Measurements from ENCODE around the gene USF1. TPM values are rescaled to one million over a fixed set of nuclear protein-coding genes. Genes with fewer than 3 reads are reported as not detected.
"Not testable (repeated sequence)": the region's sequence is repeated elsewhere in the genome, so short reads cannot be mapped to it uniquely, and the experiment has no call there.

USF1 gene
- total RNA-seq, 1 experiment from 2014 or later = 61.2 TPM

DNA sequence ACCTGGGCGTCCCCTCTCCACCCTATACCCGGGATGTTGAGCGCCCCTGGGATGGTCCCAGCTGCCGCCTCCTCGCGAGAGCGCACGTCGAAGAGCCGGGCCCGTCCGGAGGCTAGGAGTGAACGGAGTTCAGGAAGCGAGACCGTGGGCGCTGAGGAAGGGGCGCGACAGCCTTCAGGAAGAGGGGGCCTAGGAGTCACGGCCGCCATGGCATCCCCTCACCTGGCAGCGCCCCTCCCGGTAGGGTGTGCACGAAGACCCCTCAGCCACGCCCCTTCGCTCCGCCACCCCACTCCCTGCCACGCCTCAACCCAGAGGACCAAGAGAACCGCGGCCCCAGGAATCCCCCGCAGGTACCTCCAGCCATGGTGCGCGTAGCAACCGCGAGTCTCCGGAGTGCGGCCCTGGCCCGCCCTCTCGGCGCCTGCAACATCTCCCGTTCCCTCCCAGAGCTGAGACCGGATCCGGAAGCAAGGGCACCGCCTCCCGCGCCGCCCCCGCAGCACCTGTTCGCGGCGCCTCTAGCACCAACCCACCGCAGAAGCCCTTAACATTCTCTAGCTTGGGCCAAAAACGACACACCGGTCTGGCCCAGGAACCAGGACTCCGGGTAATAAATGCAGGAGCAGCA, 7.1 kb downstream of the USF1 start, which contains the start of gene TSTD1:
Gene TSTD1 (minus strand): TSS at position 442 of the 631 bp plus-strand sequence. CDS start 75 bp downstream, at position 367.
- Histone ChIP-seq H3K9ac (ENCODE audit: low read length) (peak within 1 kb of the TSS; percentile 39), H2AFZ (ENCODE audit: low read length) (no peak within 1 kb of the TSS), H4K20me1 (ENCODE audit: insufficient read depth, low read depth, low read length) (no peaks in the 10 kb centered on the region), H3K4me1 (ENCODE audit: low read length) (peaks cover 20% of the 10 kb centered on the region), H3K27me3 (ENCODE audit: low read length) (no peaks in the 10 kb centered on the region), H3K9me2 (replicated peaks; ENCODE audit: insufficient read depth, low read length) (no peaks in the 10 kb centered on the region), H3K79me2 (ENCODE audit: low read length) (peaks cover 9% of the 10 kb centered on the region), H3K9me3 (ENCODE audit: low read length) (no peaks in the 10 kb centered on the region), H3K36me3 (ENCODE audit: insufficient read depth, low read length) (peaks cover 40% of the 10 kb centered on the region), H3K4me2 (ENCODE audit: low read depth, low read length, poor library complexity, severe bottlenecking) (peak within 1 kb of the TSS; percentile 23), H3K4me3 (ENCODE audit: low read length) (peak within 1 kb of the TSS; percentile 49; the same call in 1 of the 2 replicates), H3K27ac (ENCODE audit: low read length) (no peak within 1 kb of the TSS)
- peak; percentile 51 for DNase-seq

DNA sequence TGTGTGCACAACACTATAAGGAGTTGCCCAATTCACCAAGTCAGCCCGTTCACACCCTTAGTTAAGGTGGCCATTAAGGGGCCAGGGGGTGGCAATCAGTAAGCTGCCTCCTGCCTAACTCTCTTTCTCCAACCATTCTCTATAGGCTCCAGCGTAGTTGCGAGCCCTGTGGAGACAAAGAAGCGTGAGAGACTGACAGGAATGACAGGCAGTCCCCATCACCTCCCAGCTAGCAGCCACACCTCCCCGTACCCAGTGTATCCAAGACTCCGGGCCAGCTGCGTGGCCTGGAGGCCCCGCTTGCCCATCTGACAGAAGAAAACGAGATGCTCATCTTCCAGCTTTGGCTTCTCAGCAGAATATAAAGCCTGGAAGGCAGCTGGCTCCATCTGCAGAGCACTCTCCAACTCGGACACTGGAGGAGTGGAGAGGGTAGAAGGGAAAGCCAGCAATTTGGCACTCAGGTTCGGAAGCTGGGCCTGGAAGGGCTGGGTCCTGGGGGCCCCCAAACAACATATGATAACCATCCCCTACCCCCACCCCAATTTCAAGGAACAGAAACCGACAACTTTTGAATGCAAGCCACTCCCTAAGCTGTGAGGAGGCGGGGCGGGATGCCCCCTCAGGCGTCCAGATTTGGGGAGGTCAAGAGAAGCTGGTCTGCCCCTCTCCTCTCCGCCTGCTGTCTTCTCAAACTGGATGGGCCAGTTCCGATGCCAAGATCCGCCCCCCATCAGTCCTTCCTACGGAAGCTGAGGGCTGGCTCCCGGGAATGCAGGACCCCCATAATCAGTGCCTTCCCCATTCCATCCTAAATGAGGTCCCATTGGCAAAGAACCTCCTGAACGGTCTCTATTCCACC, 7.9 kb downstream of the USF1 start:
- H3K79me2 ChIP-seq (ENCODE audit: low read length) = peaks cover 3% of the 10 kb centered on the region
- H3K9me2 ChIP-seq (replicated peaks; ENCODE audit: insufficient read depth, low read length) = no peaks in the 10 kb centered on the region
- H3K4me3 ChIP-seq (ENCODE audit: low read length) = peak overlapping the region; percentile 49; the same call in 1 of the 2 replicates
- H3K36me3 ChIP-seq (ENCODE audit: insufficient read depth, low read length) = peaks cover 35% of the 10 kb centered on the region
- peak overlapping the region; percentile 23 for H3K4me2 ChIP-seq (ENCODE audit: low read depth, low read length, poor library complexity, severe bottlenecking)
- peak overlapping the region; percentile 39; the same call in 1 of the 2 replicates for H3K9ac ChIP-seq (ENCODE audit: low read length)
- H2AFZ ChIP-seq (ENCODE audit: low read length) = no peak overlapping the region
- H4K20me1 ChIP-seq (ENCODE audit: insufficient read depth, low read depth, low read length) = no peaks in the 10 kb centered on the region
- H3K4me1 ChIP-seq (ENCODE audit: low read length) = peaks cover 13% of the 10 kb centered on the region
- H3K9me3 ChIP-seq (ENCODE audit: low read length) = no peaks in the 10 kb centered on the region
- no peak overlapping the region for H3K27ac ChIP-seq (ENCODE audit: low read length)
- H3K27me3 ChIP-seq (ENCODE audit: low read length) = no peaks in the 10 kb centered on the region
- peak; percentile 42 for DNase-seq

DNA sequence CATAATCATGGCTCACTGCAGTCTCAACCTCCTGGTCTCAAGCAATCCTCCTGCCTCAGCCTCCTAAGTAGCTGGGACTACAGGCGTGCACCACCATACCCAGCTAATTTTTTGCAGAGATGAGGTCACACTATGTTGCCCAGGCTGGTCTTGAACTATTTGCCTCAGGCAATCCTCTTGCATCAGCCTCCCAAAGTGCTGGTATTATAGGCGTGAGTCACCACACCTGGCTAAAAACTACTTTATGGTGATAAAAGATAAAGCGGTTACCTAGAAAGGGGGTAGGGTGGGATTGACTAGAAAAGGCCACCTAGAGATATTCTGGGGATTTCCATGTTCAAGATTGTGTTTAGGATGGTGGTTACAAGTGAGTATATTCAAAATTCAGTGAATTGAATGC, 12.0 kb downstream of the USF1 start:
- H3K79me2 ChIP-seq (ENCODE audit: low read length) = no peaks in the 10 kb centered on the region
- H3K9me3 ChIP-seq (ENCODE audit: low read length) = no peaks in the 10 kb centered on the region
- no peak overlapping the region for H2AFZ ChIP-seq (ENCODE audit: low read length)

DNA sequence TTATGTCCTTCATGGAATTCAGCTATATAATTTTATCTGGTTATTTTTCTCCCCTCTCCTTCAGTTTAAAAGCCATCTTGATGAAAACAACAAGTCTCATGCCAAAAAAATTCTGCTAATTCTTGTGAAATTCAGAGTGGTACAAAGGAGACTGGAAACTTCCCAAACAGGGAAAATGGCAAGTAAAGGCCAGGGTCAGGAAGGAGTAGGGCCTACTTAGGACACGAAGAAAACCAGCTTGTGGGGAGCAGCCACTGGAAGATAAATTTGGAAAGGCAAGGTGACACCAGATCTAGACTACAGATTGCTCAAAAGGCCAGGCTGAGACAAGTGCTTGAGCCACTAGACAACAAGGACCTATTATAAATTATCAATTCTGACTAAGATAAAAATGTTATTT, 13.4 kb downstream of the USF1 start:
- Histone ChIP-seq H3K79me2 (ENCODE audit: low read length) (no peaks in the 10 kb centered on the region), H3K9me2 (replicated peaks; ENCODE audit: insufficient read depth, low read length) (no peaks in the 10 kb centered on the region), H2AFZ (ENCODE audit: low read length) (no peak overlapping the region), H3K4me1 (ENCODE audit: low read length) (no peaks in the 10 kb centered on the region), H3K27ac (ENCODE audit: low read length) (no peak overlapping the region), H3K36me3 (ENCODE audit: insufficient read depth, low read length) (no peaks in the 10 kb centered on the region), H3K4me3 (ENCODE audit: low read length) (no peak overlapping the region), H3K9ac (ENCODE audit: low read length) (no peak overlapping the region), H3K9me3 (ENCODE audit: low read length) (no peaks in the 10 kb centered on the region), H3K4me2 (ENCODE audit: low read depth, low read length, poor library complexity, severe bottlenecking) (no peak overlapping the region), H3K27me3 (ENCODE audit: low read length) (no peaks in the 10 kb centered on the region), H4K20me1 (ENCODE audit: insufficient read depth, low read depth, low read length) (no peaks in the 10 kb centered on the region)
- no peak for DNase-seq

More for the DNA sequence above, 12.0 kb downstream of the USF1 start:
- no peaks in the 10 kb centered on the region for H3K9me2 ChIP-seq (replicated peaks; ENCODE audit: insufficient read depth, low read length)
- H3K27ac ChIP-seq (ENCODE audit: low read length) = no peak overlapping the region
- H3K4me3 ChIP-seq (ENCODE audit: low read length) = no peak overlapping the region
- no peak overlapping the region for H3K9ac ChIP-seq (ENCODE audit: low read length)
- H3K4me2 ChIP-seq (ENCODE audit: low read depth, low read length, poor library complexity, severe bottlenecking) = no peak overlapping the region
- no peak for DNase-seq
- H3K36me3 ChIP-seq (ENCODE audit: insufficient read depth, low read length) = 0 out of 2 replicates have a peak, but pooled peaks cover 5% of the 10 kb centered on the region
- no peaks in the 10 kb centered on the region for H4K20me1 ChIP-seq (ENCODE audit: insufficient read depth, low read depth, low read length)
- no peaks in the 10 kb centered on the region for H3K4me1 ChIP-seq (ENCODE audit: low read length)
- H3K27me3 ChIP-seq (ENCODE audit: low read length) = no peaks in the 10 kb centered on the region

DNA sequence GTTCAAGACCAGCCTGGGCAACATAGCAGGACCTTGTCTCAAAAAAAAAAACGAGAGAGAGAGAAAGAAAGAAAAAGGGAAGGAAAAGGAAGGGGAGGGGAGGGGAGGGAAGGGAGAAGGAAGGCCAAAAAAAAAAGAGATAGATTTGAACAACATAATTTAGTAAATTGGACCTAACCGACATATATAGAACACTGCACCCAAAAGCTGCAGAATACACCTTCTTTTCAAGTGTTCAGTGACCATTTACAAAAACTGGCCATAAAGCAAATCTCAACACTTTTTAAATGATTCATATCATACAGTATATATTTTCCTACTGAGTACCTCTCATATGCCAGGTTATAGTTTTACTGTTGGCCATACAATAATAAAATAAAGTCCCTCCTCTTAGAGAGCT, 13.9 kb downstream of the USF1 start:
- no peak overlapping the region for H3K9ac ChIP-seq (ENCODE audit: low read length)
- no peaks in the 10 kb centered on the region for H3K79me2 ChIP-seq (ENCODE audit: low read length)
- H3K4me3 ChIP-seq (ENCODE audit: low read length) = no peak overlapping the region
- no peaks in the 10 kb centered on the region for H3K9me2 ChIP-seq (replicated peaks; ENCODE audit: insufficient read depth, low read length)
- H3K9me3 ChIP-seq (ENCODE audit: low read length) = no peaks in the 10 kb centered on the region
- no peaks in the 10 kb centered on the region for H3K4me1 ChIP-seq (ENCODE audit: low read length)
- no peak overlapping the region for H3K27ac ChIP-seq (ENCODE audit: low read length)
- no peaks in the 10 kb centered on the region for H3K27me3 ChIP-seq (ENCODE audit: low read length)
- H4K20me1 ChIP-seq (ENCODE audit: insufficient read depth, low read depth, low read length) = no peaks in the 10 kb centered on the region
- H3K36me3 ChIP-seq (ENCODE audit: insufficient read depth, low read length) = no peaks in the 10 kb centered on the region
- H2AFZ ChIP-seq (ENCODE audit: low read length) = no peak overlapping the region
- no peak overlapping the region for H3K4me2 ChIP-seq (ENCODE audit: low read depth, low read length, poor library complexity, severe bottlenecking)
- peak; percentile 29 for DNase-seq

DNA sequence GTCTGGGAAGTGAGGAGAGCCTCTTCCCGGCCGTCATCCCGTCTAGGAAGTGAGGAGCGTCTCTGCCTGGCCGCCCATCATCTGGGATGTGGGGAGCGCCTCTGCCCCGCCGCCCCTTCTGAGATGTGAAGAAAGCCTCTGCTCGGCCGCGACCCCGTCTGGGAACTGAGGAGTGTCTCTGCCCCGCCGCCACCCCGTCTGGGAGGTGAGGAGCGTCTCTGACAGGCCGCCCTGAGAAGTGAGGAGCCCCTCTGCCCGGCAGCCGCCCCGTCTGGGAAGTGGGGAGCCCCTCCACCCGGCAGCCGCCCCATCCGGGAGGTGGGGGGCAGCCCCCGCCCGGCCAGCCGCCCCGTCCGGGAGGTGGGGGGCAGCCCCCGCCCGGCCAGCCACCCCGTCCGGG, 16.3 kb downstream of the USF1 start:
- H3K79me2 ChIP-seq (ENCODE audit: low read length); H3K9me2 ChIP-seq (replicated peaks; ENCODE audit: insufficient read depth, low read length); H3K4me1 ChIP-seq (ENCODE audit: low read length); H3K4me2 ChIP-seq (ENCODE audit: low read depth, low read length, poor library complexity, severe bottlenecking); H3K9ac ChIP-seq (ENCODE audit: low read length); H3K4me3 ChIP-seq (ENCODE audit: low read length); H3K9me3 ChIP-seq (ENCODE audit: low read length); H3K36me3 ChIP-seq (ENCODE audit: insufficient read depth, low read length); H3K27ac ChIP-seq (ENCODE audit: low read length); H4K20me1 ChIP-seq (ENCODE audit: insufficient read depth, low read depth, low read length); DNase-seq; H2AFZ ChIP-seq (ENCODE audit: low read length); H3K27me3 ChIP-seq (ENCODE audit: low read length): not testable (repeated sequence)

DNA sequence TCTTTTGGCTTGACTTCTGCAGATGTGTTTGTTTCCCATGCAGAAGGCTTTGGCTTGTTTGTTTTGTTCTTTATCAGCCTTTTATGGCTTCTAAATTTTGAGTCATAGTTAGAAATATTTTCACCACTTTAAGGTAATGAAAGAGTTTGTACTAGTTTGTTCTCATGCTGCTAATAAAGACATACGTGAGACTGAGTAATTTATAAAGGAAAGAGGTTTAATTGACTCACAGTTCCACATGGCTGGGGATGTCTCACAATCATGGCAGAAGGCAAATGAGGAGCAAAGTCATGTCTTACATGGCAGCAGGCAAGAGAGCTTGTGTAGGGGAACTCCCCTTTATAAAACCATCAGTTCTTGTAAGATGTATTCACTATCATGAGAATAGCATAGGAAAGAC, 18.8 kb downstream of the USF1 start:
- not testable (repeated sequence) for H3K4me3 ChIP-seq (ENCODE audit: low read length); H3K27ac ChIP-seq (ENCODE audit: low read length)

DNA sequence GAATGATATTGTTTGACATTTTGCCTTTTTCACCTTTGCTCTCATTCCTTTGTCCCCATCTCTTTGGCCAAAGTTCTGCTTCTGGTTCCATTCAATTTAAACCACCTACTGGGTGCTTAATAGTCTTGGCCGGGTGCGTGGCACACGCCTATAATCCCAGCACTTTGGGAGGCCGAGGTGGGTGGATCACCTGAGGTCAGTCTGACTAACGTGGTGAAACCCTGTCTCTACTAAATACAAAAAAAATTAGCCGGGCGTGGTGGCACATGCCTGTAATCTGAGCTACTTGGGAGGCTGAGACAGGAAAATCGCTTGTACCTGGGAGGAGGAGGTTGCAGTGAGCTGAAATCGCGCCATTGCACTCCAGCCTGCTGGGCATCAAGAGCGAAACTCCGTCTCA, 23.3 kb downstream of the USF1 start:
- H4K20me1 ChIP-seq (ENCODE audit: insufficient read depth, low read depth, low read length); H3K9me2 ChIP-seq (replicated peaks; ENCODE audit: insufficient read depth, low read length); H2AFZ ChIP-seq (ENCODE audit: low read length); H3K9ac ChIP-seq (ENCODE audit: low read length); H3K27me3 ChIP-seq (ENCODE audit: low read length); DNase-seq; H3K79me2 ChIP-seq (ENCODE audit: low read length); H3K9me3 ChIP-seq (ENCODE audit: low read length); H3K36me3 ChIP-seq (ENCODE audit: insufficient read depth, low read length); H3K27ac ChIP-seq (ENCODE audit: low read length); H3K4me3 ChIP-seq (ENCODE audit: low read length); H3K4me2 ChIP-seq (ENCODE audit: low read depth, low read length, poor library complexity, severe bottlenecking): not testable (repeated sequence)
- H3K4me1 ChIP-seq (ENCODE audit: low read length) = peaks cover 23% of the 10 kb centered on the region

More for the DNA sequence above, 18.8 kb downstream of the USF1 start:
- not testable (repeated sequence) for H3K4me2 ChIP-seq (ENCODE audit: low read depth, low read length, poor library complexity, severe bottlenecking); H3K4me1 ChIP-seq (ENCODE audit: low read length); H4K20me1 ChIP-seq (ENCODE audit: insufficient read depth, low read depth, low read length); H3K9ac ChIP-seq (ENCODE audit: low read length); H3K36me3 ChIP-seq (ENCODE audit: insufficient read depth, low read length); H3K79me2 ChIP-seq (ENCODE audit: low read length); DNase-seq; H2AFZ ChIP-seq (ENCODE audit: low read length); H3K9me2 ChIP-seq (replicated peaks; ENCODE audit: insufficient read depth, low read length); H3K27me3 ChIP-seq (ENCODE audit: low read length); H3K9me3 ChIP-seq (ENCODE audit: low read length)

All from Karpas-422 (cell line).